WERI-Rb-1 (cell line): ENCODE data around the gene CPNE5.

ENCODE experiments used
- DNase-seq: peaks from one replicate; pipeline ENCODE4 v3.0.0-alpha.2; 2020
- H3K27ac ChIP-seq: fragments of 250-450 bp; sonication (Bioruptor Pico); 2 replicates; pipeline ENCODE4 v1.5.1; 2020; ENCODE audit warnings: mild to moderate bottlenecking, moderate library complexity
- H3K27me3 ChIP-seq: fragments of 250-450 bp; sonication (Bioruptor Pico); 2 replicates; pipeline ENCODE4 v1.5.1; 2021; ENCODE audit warnings: mild to moderate bottlenecking, low read depth, moderate library complexity; ENCODE audit not compliant: insufficient read depth, severe bottlenecking
- H3K36me3 ChIP-seq: fragments of 250-450 bp; sonication (Bioruptor Pico); 2 replicates; pipeline ENCODE4 v1.5.1; 2020; ENCODE audit warnings: mild to moderate bottlenecking, moderate library complexity
- H3K4me3 ChIP-seq: 2 replicates; pipeline ENCODE4 v1.5.1; 2011; ENCODE audit warnings: low read depth, mild to moderate bottlenecking, control low read depth, low read length
- H3K9me3 ChIP-seq: fragments of 250-450 bp; sonication (Bioruptor Pico); 2 replicates; pipeline ENCODE4 v1.5.1; 2021; ENCODE audit warnings: mild to moderate bottlenecking, moderate library complexity; ENCODE audit not compliant: severe bottlenecking
- CTCF ChIP-seq: IDR thresholded peaks from 2 replicates; pipeline ENCODE4 v1.5.1; 2011; ENCODE audit warnings: low read depth, mild to moderate bottlenecking, control low read depth, inconsistent platforms, low read length

Gene CPNE5

GRCh38 chr6:36754582-36755434 is 84.4 kb downstream of the CPNE5 start:
- Histone ChIP-seq H3K27me3 (no peaks in the 10 kb centered on the region), H3K9me3 (peaks cover 6% of the 10 kb centered on the region), H3K36me3 (no peaks in the 10 kb centered on the region), H3K27ac (no peak overlapping the region; the same call in 1 of the 2 replicates), H3K4me3 (no peak overlapping the region)
- TF ChIP-seq CTCF: no peak
- DNase-seq: no peak

- DNase-seq: peak; percentile 48
- Histone ChIP-seq H3K9me3 (peaks cover 8% of the 10 kb centered on the region), H3K36me3 (no peaks in the 10 kb centered on the region), H3K4me3 (no peak overlapping the region), H3K27ac (peak overlapping the region; percentile 74), H3K27me3 (no peaks in the 10 kb centered on the region)
- no peak for TF ChIP-seq CTCF
Observed at GRCh38 chr6:36753671-36754405, 85.4 kb downstream of the CPNE5 start.

GRCh38 chr6:36752886-36753506 is 86.2 kb downstream of the CPNE5 start:
- TF ChIP-seq CTCF: no peak
- Histone ChIP-seq H3K9me3 (peaks cover 15% of the 10 kb centered on the region), H3K4me3 (peak overlapping the region; percentile 6; the same call in 1 of the 2 replicates), H3K27ac (peak overlapping the region; percentile 74), H3K27me3 (no peaks in the 10 kb centered on the region), H3K36me3 (no peaks in the 10 kb centered on the region)
- no peak for DNase-seq

- H3K9me3 ChIP-seq: peaks cover 18% of the 10 kb centered on the region
- peak; percentile 98 for DNase-seq
- H3K27me3 ChIP-seq: no peaks in the 10 kb centered on the region
- H3K4me3 ChIP-seq: peak overlapping the region; percentile 6; the same call in 1 of the 2 replicates
- H3K36me3 ChIP-seq: no peaks in the 10 kb centered on the region
- TF ChIP-seq CTCF: peak; percentile 47; the same call in 1 of the 2 replicates
- H3K27ac ChIP-seq: peak overlapping the region; percentile 74
Observed at GRCh38 chr6:36752187-36752885, 86.9 kb downstream of the CPNE5 start.

- H3K27ac ChIP-seq: peak overlapping the region; percentile 74
- DNase-seq: peak; percentile 38
- H3K9me3 ChIP-seq: peaks cover 18% of the 10 kb centered on the region
- H3K36me3 ChIP-seq: no peaks in the 10 kb centered on the region
- no peak overlapping the region for H3K4me3 ChIP-seq
- no peak for TF ChIP-seq CTCF
- H3K27me3 ChIP-seq: no peaks in the 10 kb centered on the region
Observed at GRCh38 chr6:36751833-36752186, 87.4 kb downstream of the CPNE5 start.
